GM18870 (cell line): ENCODE measurements around the gene SORCS2.

ENCODE experiments used
- ATAC-seq: cut with Tn5 transposase; IDR thresholded peaks from one replicate; pipeline ENCODE4 v1.9.1; 2021; ENCODE audit warnings: moderate library complexity; ENCODE audit not compliant: unreplicated experiment

Gene SORCS2

GRCh38 chr4:7262134-7262533 lies 69.8 kb downstream of the SORCS2 start:
- no peak for ATAC-seq

- ATAC-seq = no peak
These were observed 70.8 kb downstream of the SORCS2 start for GRCh38 chr4:7263166-7263565.

DNA sequence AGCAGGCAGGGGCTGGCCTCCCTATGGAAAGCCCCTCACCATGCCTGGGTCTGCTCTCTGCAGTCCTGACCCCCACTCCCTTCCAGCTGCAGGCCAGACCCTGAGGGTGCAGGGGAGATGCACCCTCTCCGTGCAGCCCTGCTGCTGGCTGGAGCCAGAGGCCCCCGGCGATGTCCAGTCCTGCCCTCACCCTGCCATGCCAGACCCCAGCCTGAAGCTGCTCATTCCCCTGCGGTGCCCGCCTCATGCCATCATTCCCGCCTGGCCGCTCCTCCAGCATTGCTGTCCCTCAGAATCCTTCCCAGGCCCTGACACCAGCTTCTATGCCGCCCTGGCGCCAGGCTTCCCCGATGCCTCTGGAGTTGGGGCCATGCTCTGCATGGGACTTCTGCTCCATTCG lies 72.4 kb downstream of the SORCS2 start:
- ATAC-seq = no peak

DNA sequence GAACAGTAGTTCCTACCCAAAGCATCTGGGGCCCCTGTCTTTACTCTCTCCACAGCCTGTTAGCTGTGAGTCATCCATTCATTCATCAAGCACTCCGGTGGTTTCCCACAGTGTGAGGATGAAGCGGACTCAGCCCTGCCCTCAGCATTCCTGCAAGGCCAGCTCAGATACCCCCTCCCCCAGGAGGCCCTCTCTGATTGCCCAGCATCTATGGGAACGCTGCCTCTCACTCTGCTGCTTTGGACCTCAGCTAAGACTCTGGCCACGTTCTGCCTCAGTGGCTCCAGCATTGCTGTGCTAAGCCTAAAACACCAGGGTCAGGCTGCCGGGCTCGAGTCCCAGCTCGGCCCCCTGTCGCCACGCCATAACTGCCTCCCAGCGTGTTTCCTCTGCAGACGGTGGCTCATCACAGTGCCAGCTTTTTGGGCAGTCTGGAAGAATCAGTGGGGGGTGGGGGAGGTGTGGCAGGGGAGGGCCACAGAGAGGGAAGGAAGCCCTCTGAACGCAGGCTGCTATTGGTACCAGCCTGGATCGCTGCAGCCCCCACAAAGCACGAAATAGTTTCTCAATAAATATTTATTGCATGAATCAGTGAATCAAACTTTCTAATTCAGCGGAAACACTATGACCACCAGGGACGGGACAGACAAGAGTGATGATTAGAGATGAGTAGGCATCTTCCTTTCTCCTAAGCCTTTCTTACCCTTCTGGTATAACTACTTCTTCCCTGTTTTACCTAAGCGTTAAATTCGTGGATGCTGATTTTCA lies 74.4 kb downstream of the SORCS2 start:
- no peak for ATAC-seq

DNA sequence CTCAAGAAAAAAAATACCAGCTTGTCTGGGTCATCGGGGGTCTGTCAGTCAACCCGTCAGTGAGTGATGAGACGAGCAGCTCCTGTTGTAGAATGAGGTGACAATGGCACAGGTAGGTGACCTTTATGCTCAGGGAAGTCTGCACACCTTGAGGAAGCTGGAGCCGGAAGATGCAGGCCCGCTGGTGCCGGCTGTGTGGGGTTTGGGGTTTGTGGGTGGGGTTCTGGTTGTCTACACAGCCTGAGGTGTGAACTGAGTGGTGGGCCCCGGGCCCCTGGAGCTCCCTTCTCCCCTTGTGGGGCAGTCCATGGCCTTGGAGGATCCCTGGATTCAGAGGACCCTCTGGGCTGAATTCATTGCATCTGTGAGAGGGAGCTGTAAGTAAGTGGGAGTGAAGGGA lies 75.5 kb downstream of the SORCS2 start:
- no peak for ATAC-seq

GRCh38 chr4:7268941-7269340 lies 76.6 kb downstream of the SORCS2 start:
- no peak for ATAC-seq

DNA sequence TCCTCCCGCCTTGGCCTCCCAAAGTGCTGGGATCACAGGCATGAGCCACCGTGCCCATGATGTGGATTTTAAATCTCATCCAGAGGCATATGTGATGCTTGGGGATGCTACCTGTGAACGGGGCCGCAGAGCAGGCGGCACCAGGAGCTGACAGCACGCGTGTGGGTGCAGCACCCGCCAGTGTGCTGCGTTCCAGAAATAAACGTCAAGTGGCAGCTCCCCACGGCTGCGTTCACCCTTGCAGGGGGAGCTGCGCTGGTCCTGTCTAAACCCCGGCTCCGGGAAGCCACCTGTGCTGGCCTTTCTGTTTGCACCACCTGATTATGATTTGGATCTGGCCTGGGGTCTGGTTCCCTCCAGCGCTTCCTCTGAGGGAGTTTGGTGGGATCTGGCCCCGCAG lies 77.8 kb downstream of the SORCS2 start:
- no peak for ATAC-seq

- no peak for ATAC-seq
These were observed 80.1 kb downstream of the SORCS2 start for GRCh38 chr4:7272404-7272803.

DNA sequence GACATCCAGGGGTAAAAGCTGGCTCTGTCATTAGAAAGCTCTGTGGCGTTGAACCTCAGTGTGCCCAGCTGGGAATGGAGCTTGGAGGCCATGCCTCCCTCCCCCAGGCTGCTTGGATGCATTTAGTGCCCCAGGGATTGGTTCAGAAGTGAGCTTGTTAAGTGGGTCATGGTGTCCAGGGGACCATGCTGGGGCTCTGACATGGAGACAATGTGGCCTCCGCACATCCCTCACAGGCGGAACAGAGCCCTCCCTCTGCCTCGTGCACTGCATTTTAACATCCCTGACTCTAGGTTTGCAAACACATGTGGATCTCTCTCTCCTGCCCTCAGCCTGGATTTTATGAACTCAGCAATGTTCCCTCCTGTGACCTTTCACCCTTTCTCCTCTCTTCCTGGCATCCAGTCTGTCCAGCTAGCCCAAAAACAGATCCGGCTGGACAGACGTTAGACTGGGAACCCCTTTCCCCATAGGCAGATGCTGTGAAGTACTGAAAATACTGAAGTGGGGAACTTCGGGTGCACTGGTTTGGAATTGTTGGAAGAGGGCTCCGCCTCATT lies 81.5 kb downstream of the SORCS2 start:
- no peak for ATAC-seq

DNA sequence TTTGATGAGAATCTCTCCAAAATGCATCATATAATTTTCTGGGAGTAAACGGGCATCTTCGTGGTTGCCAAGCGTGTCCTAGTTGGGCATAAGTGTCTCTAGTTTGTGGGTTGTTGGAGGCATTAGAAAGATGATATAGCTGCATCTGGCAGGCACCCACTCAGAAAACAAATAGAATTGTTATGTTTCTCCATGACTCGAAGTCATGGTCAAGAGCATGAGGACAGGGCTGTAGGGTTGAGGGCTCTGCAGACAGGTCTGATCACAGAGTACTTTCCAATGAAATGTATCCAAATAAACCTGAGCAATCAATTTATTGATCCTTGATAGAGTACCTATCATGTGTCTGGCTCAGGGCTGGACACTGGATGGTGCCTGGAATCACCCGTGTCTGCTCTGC lies 82.7 kb downstream of the SORCS2 start:
- ATAC-seq = no peak

DNA sequence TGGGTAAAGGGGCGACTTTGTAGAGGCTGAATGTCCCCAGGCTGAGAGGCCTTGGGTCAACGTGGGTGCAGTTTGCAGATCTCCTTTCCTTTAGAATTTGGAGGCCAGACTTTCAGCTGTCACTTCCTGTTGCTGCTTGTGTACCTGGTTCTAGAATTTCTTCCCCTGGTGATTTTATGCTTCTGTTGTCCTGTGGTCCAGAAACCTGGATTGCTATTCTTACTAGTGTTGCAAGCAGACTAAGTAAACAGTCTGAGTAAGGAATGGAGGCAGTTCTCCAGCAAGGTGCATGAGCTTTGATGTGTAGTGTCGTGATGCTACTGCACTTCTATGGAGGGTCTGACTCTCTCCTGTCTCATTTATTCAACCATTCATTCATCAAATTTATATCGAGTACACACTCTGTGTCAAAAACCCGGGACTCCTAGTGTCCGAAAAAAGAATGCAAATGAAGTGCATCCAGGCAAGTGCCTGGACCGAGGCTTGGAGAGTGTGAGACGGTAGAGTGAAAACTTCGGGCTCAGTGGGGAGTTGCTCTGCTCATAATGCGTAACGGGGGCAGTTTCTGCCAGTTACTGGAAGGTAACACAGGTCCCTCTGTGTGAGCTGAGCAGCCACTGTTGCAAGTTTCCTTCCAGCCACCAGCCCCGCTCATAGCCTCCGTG lies 83.3 kb downstream of the SORCS2 start:
- ATAC-seq = no peak

DNA sequence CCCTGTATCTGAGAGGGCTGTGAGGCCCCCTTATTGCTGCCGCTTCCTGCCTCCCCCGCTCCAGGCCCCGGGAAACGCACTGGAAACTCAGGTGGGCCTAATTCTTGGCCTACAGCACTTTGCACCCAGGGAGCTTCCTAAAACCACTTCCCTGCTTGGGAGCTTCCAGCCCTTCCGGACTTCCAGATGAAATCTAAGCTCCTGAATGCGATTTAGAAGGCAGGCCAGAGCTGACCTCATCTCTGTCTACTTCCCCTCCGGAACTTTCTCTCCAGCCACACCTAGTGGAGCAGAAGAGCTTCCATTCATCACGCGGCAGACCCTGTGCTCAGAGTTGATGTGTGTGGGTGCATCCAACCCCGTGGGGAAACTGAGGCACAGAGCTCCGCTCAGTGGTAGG lies 84.2 kb downstream of the SORCS2 start:
- no peak for ATAC-seq

DNA sequence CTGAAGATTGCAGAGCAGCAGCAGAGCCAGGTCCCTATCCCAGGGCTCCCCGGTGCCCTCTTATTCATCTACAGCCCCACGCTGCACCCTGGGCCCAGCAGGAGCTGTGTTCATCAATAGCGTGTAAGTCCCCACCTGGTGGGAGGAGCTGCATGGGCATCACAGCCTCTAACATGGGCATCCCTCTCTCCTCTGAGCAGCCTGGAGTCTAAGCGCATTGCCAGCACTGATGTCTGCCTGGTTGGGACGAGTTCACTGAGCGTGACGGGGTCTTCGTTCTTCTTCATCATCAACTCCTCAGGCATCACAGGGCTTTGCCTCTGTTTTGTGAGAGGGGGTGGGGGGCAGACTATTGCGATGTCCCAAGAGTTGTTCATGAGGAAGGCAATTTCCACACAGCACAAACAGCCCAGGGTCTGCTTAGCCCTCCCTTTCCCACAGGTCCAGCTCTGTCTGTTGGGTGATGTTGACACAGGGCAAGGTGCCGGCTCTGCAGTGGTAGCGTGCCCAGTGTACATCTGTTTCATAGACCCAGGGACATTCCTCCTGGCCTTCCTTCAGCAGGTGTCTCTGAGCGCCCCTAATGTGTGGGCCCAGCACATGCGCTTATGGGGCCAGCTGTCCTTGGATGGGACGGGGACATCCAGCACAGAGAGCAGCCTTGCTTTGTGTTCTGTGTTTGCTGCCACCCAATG lies 85.9 kb downstream of the SORCS2 start:
- ATAC-seq = no peak

GRCh38 chr4:7278981-7279380 lies 86.6 kb downstream of the SORCS2 start:
- ATAC-seq = no peak

DNA sequence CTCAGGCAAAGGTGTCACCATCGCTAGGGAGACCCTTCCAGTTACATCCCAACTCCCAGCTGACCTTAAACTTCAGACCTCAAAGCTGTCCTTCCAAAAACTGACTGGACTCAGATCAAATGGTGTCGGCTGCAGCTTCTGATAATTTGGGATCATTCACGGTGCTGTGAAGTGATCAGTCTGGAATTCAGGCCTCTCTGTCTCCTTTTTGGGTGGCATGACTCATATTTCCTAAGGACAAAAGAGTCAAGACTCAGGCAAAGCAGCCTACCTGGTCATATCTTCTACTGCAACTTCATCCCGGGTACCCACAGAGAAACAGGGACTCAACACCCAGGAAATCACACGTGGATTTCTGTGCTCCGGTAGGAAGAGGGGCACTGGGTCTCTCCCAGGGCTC lies 87.6 kb downstream of the SORCS2 start:
- ATAC-seq = no peak

- ATAC-seq = no peak
These were observed 88.8 kb downstream of the SORCS2 start for GRCh38 chr4:7280926-7281690.

- ATAC-seq = no peak
These were observed 89.6 kb downstream of the SORCS2 start for GRCh38 chr4:7281691-7282665.

- ATAC-seq = no peak
These were observed 90.6 kb downstream of the SORCS2 start for GRCh38 chr4:7282786-7283440.
